Esophagus muscularis mucosa (tissue), 4 donors: Measurements from ENCODE around the gene RAPH1. TPM values are rescaled to one million over a fixed set of nuclear protein-coding genes. Genes with fewer than 3 reads are reported as not detected.
"Not testable (repeated sequence)": the region's sequence is repeated elsewhere in the genome, so short reads cannot be mapped to it uniquely, and the experiment has no call there.

ENCODE experiments used
- DNase-seq: peaks from one replicate; pipeline ENCODE4 v3.0.0-alpha.2; 2017; ENCODE audit errors: extremely low spot score
- H3K27ac ChIP-seq, 4 donors: fragments of 200-600 bp; sonication (generic); replicated peaks in 1 of 4; 1 replicate in 3 of 4; 2 replicates in 1 of 4; pipeline ENCODE4 v1.5.1; 2016 to 2019; ENCODE audit warnings: mild to moderate bottlenecking in 1 of 4
- H3K27me3 ChIP-seq, 4 donors: fragments of 200-600 bp; sonication (generic); one replicate each; pipeline versions ENCODE4 v1.5.1 to v1.6.0; 2016 to 2019
- H3K36me3 ChIP-seq, 4 donors: fragments of 200-600 bp; sonication (generic); one replicate each; pipeline ENCODE4 v1.5.1; 2016 to 2019
- H3K4me1 ChIP-seq, 4 donors: fragments of 200-600 bp; sonication (generic); one replicate each; pipeline ENCODE4 v1.5.1; 2016 to 2019
- H3K4me3 ChIP-seq, 4 donors: fragments of 200-600 bp; sonication (generic); 1 replicate in 2 of 4; 2 replicates in 2 of 4; pipeline ENCODE4 v1.5.1; 2016 to 2019; ENCODE audit warnings: mild to moderate bottlenecking in 4 of 4, moderate library complexity in 1 of 4
- H3K9me3 ChIP-seq, 4 donors: fragments of 200-600 bp; sonication (generic); 1 replicate in 3 of 4; 2 replicates in 1 of 4; pipeline ENCODE4 v1.5.1; 2016 to 2019
- CTCF ChIP-seq, 3 experiments: fragments of 200-600 bp in 2 of 3; fragments of 450-650 bp in 1 of 3; sonication (generic) in 2 of 3; IDR thresholded peaks; one replicate each; pipeline ENCODE4 v1.5.1; 2017 to 2019; ENCODE audit warnings: antibody characterized with exemption in 3 of 3, mild to moderate bottlenecking in 2 of 3, moderate library complexity in 1 of 3
- EP300 ChIP-seq: sonication (generic); formaldehyde crosslinking; IDR thresholded peaks from one replicate; pipeline ENCODE4 v1.6.1; 2017; ENCODE audit warnings: antibody characterized with exemption
- POLR2A ChIP-seq: fragments of 450-650 bp; IDR thresholded peaks from one replicate; pipeline ENCODE4 v1.6.1; 2017; ENCODE audit warnings: antibody characterized with exemption, moderate library complexity, mild to moderate bottlenecking, low read depth
- POLR2AphosphoS5 ChIP-seq, 2 donors: sonication (generic); formaldehyde crosslinking; IDR thresholded peaks; one replicate each; pipeline ENCODE4 v1.6.1; 2017; ENCODE audit warnings: antibody characterized with exemption in 2 of 2
- WGBS: methylation state at CpG from one replicate; pipeline ENCODE4 v1.1.5; 2018; 5-methylcytosine and 5-hydroxymethylcytosine counted together
- intact Hi-C: fragments of 100-400 bp; cut with DNase I; formaldehyde crosslinking; loops from one replicate; pipeline ENCODE4 v1.15.1; 2023
- total RNA-seq, 4 donors: library from RNA; depleted of rRNA; stranded (reverse); fragments of >200 nt; gene quantifications; one replicate each; pipeline versions ENCODE4 v1.1.0 to v1.2.1, GENCODE V29; 2016

The RAPH1 gene
- total RNA-seq, 4 donors from 2014 or later = 15.4 to 20.4 (median 18.2) TPM

- DNase-seq = no peak
- H3K27me3 ChIP-seq = no peaks in the 10 kb centered on the region
- H3K4me3 ChIP-seq = no peak overlapping the region
- WGBS = 91% methylated on average over 8 of the region's 8 CpGs
- no peaks in the 10 kb centered on the region for H3K36me3 ChIP-seq
- no peak for TF ChIP-seq EP300
- intact Hi-C loops = no loop called here
- no peaks in the 10 kb centered on the region for H3K9me3 ChIP-seq
- no peaks in the 10 kb centered on the region for H3K4me1 ChIP-seq
- no peak overlapping the region for H3K27ac ChIP-seq
Observed at GRCh38 chr2:203543898-203544328, 8.8 kb upstream of the RAPH1 start.

- H3K4me1 ChIP-seq, H3K4me3 ChIP-seq, H3K36me3 ChIP-seq, H3K27ac ChIP-seq, H3K27me3 ChIP-seq, intact Hi-C loops, H3K9me3 ChIP-seq, DNase-seq: not testable (repeated sequence)
- WGBS = 73% methylated on average over 3 of the region's 3 CpGs
Observed at GRCh38 chr2:203540598-203540997, 5.5 kb upstream of the RAPH1 start.

- H3K9me3 ChIP-seq, H3K27me3 ChIP-seq, DNase-seq, H3K27ac ChIP-seq, H3K36me3 ChIP-seq, H3K4me3 ChIP-seq: not testable (repeated sequence)
- intact Hi-C loops = loop anchor here (10.0 kb wide), 1 partner anchor 247 kb away; no protein-coding TSS in a partner anchor
- WGBS = 83% methylated on average over 4 of the region's 4 CpGs
- H3K4me1 ChIP-seq = peaks cover 13 to 19% (median 15%) of the 10 kb centered on the region in 4 donors
Observed at GRCh38 chr2:203538237-203538636, 3.1 kb upstream of the RAPH1 start.

GRCh38 chr2:203536586-203536951, 1.5 kb upstream of the RAPH1 start:
- H3K27me3 ChIP-seq, H3K36me3 ChIP-seq, H3K27ac ChIP-seq, H3K4me3 ChIP-seq, H3K9me3 ChIP-seq, DNase-seq: not testable (repeated sequence)
- intact Hi-C loops = loop anchor here (10.0 kb wide), 1 partner anchor 248 kb away; no protein-coding TSS in a partner anchor
- WGBS = 98% methylated on average over 2 of the region's 2 CpGs
- peaks cover 13 to 27% (median 23%) of the 10 kb centered on the region in 4 donors for H3K4me1 ChIP-seq

- peak overlapping the region; percentile 88 to 93 (median 92) for H3K27ac ChIP-seq
- H3K4me3 ChIP-seq = peak overlapping the region; percentile 89 to 95 (median 94)
- no peaks in the 10 kb centered on the region for H3K9me3 ChIP-seq
- no peak for DNase-seq
- peaks cover 13 to 27% (median 23%) of the 10 kb centered on the region in 4 donors for H3K4me1 ChIP-seq
- H3K36me3 ChIP-seq = no peaks in the 10 kb centered on the region
- no peaks in the 10 kb centered on the region for H3K27me3 ChIP-seq
- intact Hi-C loops = loop anchor here (10.0 kb wide), 1 partner anchor 249 kb away; no protein-coding TSS in a partner anchor
- WGBS = 21% methylated on average over 11 of the region's 14 CpGs
- TF ChIP-seq EP300 = no peak
- TF ChIP-seq CTCF (IDR thresholded peaks at IDR 0.05) = no peak
- no peak for TF ChIP-seq POLR2AphosphoS5 (IDR thresholded peaks at IDR 0.05)
- TF ChIP-seq POLR2A = no peak
Observed at GRCh38 chr2:203535784-203536585, 884 bp upstream of the RAPH1 start.

GRCh38 chr2:203534621-203535077, 452 bp downstream of the RAPH1 start:
- no peak for TF ChIP-seq POLR2A
- TF ChIP-seq CTCF (IDR thresholded peaks at IDR 0.05) = no peak
- no peak for TF ChIP-seq POLR2AphosphoS5 (IDR thresholded peaks at IDR 0.05)
- no peak for TF ChIP-seq EP300
- Histone ChIP-seq H3K27me3 (no peaks in the 10 kb centered on the region), H3K27ac (peak overlapping the region; percentile 88 to 97 (median 93)), H3K9me3 (no peaks in the 10 kb centered on the region), H3K36me3 (no peaks in the 10 kb centered on the region), H3K4me3 (peak overlapping the region; percentile 89 to 95 (median 94)), H3K4me1 (peaks cover 13 to 27% (median 23%) of the 10 kb centered on the region in 4 donors)
- 0% methylated on average over 6 of the region's 37 CpGs for WGBS
- no peak for DNase-seq
- intact Hi-C loops = loop anchor here (10.0 kb wide), 1 partner anchor 250 kb away; no protein-coding TSS in a partner anchor
